OCI-LY3 (cell line): Measurements from ENCODE around the gene XPOT.

Experiments
- H2AFZ ChIP-seq: fragments of 200-600, 300-600 bp; shearing (Covaris generic); 2 replicates; pipeline ENCODE4 v1.6.0; 2014; ENCODE audit warnings: antibody characterized with exemption, low read depth, low read length
- H3K27ac ChIP-seq: fragments of 200-600, 300-600 bp; sonication (generic); 2 replicates; pipeline ENCODE4 v1.5.1; 2014; ENCODE audit warnings: mild to moderate bottlenecking, low read length, moderate library complexity, mixed read lengths
- H3K27me3 ChIP-seq: fragments of 200-600, 300-600 bp; sonication (generic); 2 replicates; pipeline ENCODE4 v1.6.1; 2014; ENCODE audit warnings: low read depth, low read length, mixed read lengths
- H3K36me3 ChIP-seq: fragments of 200-600, 300-600 bp; sonication (generic); replicated peaks from 2 replicates; pipeline ENCODE3; 2014; ENCODE audit warnings: low read depth, low read length, mixed read lengths
- H3K4me1 ChIP-seq: fragments of 300-600, 200-600 bp; sonication (generic); 2 replicates; pipeline ENCODE4 v1.6.1; 2014; ENCODE audit warnings: low read length, mixed read lengths
- H3K4me2 ChIP-seq: fragments of 200-600, 300-600 bp; sonication (generic); 2 replicates; pipeline ENCODE4 v1.6.1; 2014; ENCODE audit warnings: low read length, mixed read lengths
- H3K4me3 ChIP-seq: fragments of 300-600, 200-600 bp; sonication (generic); 2 replicates; pipeline ENCODE4 v1.5.1; 2014; ENCODE audit warnings: antibody characterized with exemption, mild to moderate bottlenecking, low read length, moderate library complexity
- H3K79me2 ChIP-seq: fragments of 300-600, 200-600 bp; shearing (Covaris generic); 2 replicates; pipeline ENCODE4 v1.6.1; 2014; ENCODE audit warnings: mild to moderate bottlenecking, low read length, mixed read lengths
- H3K9ac ChIP-seq: fragments of 300-600, 200-600 bp; shearing (Covaris generic); 2 replicates; pipeline ENCODE4 v1.6.0; 2014; ENCODE audit warnings: mild to moderate bottlenecking, low read length, moderate library complexity
- H3K9me3 ChIP-seq: fragments of 200-600, 300-600 bp; shearing (Covaris generic); 2 replicates; pipeline ENCODE4 v1.6.1; 2014; ENCODE audit warnings: low read length, mixed read lengths; ENCODE audit not compliant: insufficient read depth
- H4K20me1 ChIP-seq: fragments of 200-600, 300-600 bp; sonication (generic); 2 replicates; pipeline ENCODE4 v1.6.1; 2016; ENCODE audit warnings: low read length, mixed read lengths; ENCODE audit not compliant: insufficient read depth
- EZH2phosphoT487 ChIP-seq: fragments of 200-600 bp; shearing (Covaris generic); IDR thresholded peaks from 2 replicates; pipeline ENCODE4 v1.6.1; 2018; ENCODE audit warnings: antibody characterized with exemption, mixed run types, low read depth
- TF ChIP-seq, protein P1 (sequence below): fragments of 200-600, 300-600 bp; sonication (generic); IDR thresholded peaks from 2 replicates; pipeline ENCODE4 v1.5.1; 2014; ENCODE audit warnings: antibody characterized with exemption, low read length, low read depth

XPOT gene

DNA sequence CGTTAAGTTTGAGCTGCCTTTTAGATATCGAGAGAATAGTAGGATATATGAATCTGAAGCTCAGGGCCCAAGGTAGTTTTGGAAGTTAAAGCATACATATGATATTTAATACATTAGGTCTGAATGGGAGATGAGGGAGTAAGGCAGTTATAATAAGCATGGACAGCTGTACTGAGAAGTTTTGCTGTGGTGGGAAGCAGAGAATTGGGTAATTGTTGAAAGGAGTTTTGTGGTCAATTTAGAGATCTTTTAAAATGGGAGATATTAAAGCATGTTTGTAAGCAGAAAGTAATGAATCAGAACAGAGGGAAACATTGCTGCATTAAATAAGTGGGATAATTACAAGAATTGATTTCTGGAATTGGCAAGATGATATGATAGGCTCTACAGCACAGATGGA lies 69.0 kb downstream of the XPOT start:
- H3K27me3 ChIP-seq, result no peaks in the 10 kb centered on the region
- peaks cover 68% of the 10 kb centered on the region for H3K36me3 ChIP-seq
- no peak overlapping the region for H2AFZ ChIP-seq
- no peak overlapping the region for H3K27ac ChIP-seq
- no peak overlapping the region for H3K4me3 ChIP-seq
- no peaks in the 10 kb centered on the region for H3K9me3 ChIP-seq
- no peaks in the 10 kb centered on the region for H3K4me1 ChIP-seq
- H3K9ac ChIP-seq, result no peak overlapping the region
- H3K4me2 ChIP-seq, result no peak overlapping the region
- H4K20me1 ChIP-seq, result peaks cover 3% of the 10 kb centered on the region; the same call in 1 of the 2 replicates
- H3K79me2 ChIP-seq, result peaks cover 27% of the 10 kb centered on the region
- TF ChIP-seq EZH2phosphoT487, result no peak
- TF ChIP-seq, protein P1, sequence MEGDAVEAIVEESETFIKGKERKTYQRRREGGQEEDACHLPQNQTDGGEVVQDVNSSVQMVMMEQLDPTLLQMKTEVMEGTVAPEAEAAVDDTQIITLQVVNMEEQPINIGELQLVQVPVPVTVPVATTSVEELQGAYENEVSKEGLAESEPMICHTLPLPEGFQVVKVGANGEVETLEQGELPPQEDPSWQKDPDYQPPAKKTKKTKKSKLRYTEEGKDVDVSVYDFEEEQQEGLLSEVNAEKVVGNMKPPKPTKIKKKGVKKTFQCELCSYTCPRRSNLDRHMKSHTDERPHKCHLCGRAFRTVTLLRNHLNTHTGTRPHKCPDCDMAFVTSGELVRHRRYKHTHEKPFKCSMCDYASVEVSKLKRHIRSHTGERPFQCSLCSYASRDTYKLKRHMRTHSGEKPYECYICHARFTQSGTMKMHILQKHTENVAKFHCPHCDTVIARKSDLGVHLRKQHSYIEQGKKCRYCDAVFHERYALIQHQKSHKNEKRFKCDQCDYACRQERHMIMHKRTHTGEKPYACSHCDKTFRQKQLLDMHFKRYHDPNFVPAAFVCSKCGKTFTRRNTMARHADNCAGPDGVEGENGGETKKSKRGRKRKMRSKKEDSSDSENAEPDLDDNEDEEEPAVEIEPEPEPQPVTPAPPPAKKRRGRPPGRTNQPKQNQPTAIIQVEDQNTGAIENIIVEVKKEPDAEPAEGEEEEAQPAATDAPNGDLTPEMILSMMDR, result no peak

DNA sequence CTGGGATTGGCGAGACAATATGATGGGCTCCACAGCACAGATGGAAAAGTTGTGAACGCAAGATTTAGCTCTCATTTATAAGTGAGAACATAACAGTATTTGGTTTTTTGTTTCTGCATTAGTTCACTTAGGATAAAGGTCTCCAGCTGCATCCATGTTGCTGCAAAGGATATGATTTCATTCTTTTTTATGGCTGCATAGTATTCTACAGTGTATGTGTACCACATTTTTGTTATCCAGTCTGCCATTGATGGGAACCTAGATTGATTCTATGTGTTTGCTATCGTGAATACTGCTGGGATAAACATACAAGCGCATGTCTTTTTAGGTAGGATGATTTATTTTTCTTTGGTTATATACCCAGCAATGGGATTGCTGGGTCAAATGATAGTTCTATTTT lies 71.3 kb downstream of the XPOT start:
- no peak overlapping the region for H2AFZ ChIP-seq
- TF ChIP-seq EZH2phosphoT487, result no peak
- TF ChIP-seq, protein P1, result no peak
- H3K27ac ChIP-seq, result no peak overlapping the region
- H3K4me2 ChIP-seq, result no peak overlapping the region
- no peaks in the 10 kb centered on the region for H3K27me3 ChIP-seq
- H3K9me3 ChIP-seq, result no peaks in the 10 kb centered on the region
- H3K79me2 ChIP-seq, result peaks cover 32% of the 10 kb centered on the region
- H3K4me3 ChIP-seq, result no peak overlapping the region
- H4K20me1 ChIP-seq, result peaks cover 8% of the 10 kb centered on the region; the same call in 1 of the 2 replicates
- no peak overlapping the region for H3K9ac ChIP-seq
- no peaks in the 10 kb centered on the region for H3K4me1 ChIP-seq
- peaks cover 56% of the 10 kb centered on the region for H3K36me3 ChIP-seq

DNA sequence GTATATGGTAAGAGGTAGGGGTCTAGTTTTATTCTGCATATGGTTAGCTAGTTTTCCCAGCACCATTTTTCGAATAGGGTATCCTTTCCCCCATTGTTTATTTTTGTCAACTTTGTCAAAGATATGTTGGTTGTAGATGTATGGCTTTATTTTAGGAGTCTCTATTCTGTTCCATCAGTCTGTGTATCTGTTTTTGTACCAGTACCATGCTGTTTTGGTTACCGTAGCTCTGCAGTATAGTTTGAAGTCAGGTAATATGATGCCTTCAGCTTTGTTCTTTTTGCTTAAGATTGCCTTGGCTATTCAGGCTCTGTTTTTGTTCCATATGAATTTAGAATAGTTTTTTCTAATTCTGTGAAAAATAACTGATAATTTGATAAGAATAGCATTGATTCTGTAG lies 72.7 kb downstream of the XPOT start:
- Histone ChIP-seq H3K27ac (no peak overlapping the region), H3K4me3 (no peak overlapping the region), H2AFZ (no peak overlapping the region), H3K4me2 (no peak overlapping the region), H3K9me3 (no peaks in the 10 kb centered on the region), H3K9ac (no peak overlapping the region), H3K27me3 (no peaks in the 10 kb centered on the region), H4K20me1 (peaks cover 8% of the 10 kb centered on the region; the same call in 1 of the 2 replicates), H3K79me2 (peaks cover 32% of the 10 kb centered on the region), H3K4me1 (no peaks in the 10 kb centered on the region), H3K36me3 (peaks cover 47% of the 10 kb centered on the region)
- TF ChIP-seq, protein P1, result no peak
- no peak for TF ChIP-seq EZH2phosphoT487

DNA sequence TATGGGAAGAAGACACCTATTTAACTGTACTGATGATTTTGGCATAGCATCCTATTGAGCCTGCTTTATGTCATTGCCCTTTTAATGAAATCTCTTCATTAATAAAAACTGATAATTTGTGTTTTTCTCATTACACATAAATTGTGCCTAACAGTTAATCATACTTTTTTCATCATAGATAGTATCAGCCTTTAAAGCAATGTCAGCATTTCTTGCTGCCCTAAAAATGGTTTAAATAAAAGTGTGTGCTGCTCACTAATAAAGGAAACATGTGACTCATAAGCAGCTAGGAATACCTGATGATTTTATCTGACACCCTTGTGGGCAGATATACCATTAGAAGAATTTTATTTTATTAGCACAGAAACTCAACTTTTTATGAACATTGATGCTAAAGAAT lies 74.5 kb downstream of the XPOT start:
- no peaks in the 10 kb centered on the region for H3K4me1 ChIP-seq
- peaks cover 8% of the 10 kb centered on the region; the same call in 1 of the 2 replicates for H4K20me1 ChIP-seq
- H3K27ac ChIP-seq, result no peak overlapping the region
- H3K9me3 ChIP-seq, result no peaks in the 10 kb centered on the region
- no peak for TF ChIP-seq EZH2phosphoT487
- H3K4me2 ChIP-seq, result no peak overlapping the region
- no peaks in the 10 kb centered on the region for H3K27me3 ChIP-seq
- H3K9ac ChIP-seq, result no peak overlapping the region
- peaks cover 44% of the 10 kb centered on the region for H3K36me3 ChIP-seq
- H3K4me3 ChIP-seq, result no peak overlapping the region
- H2AFZ ChIP-seq, result no peak overlapping the region
- H3K79me2 ChIP-seq, result peaks cover 32% of the 10 kb centered on the region

DNA sequence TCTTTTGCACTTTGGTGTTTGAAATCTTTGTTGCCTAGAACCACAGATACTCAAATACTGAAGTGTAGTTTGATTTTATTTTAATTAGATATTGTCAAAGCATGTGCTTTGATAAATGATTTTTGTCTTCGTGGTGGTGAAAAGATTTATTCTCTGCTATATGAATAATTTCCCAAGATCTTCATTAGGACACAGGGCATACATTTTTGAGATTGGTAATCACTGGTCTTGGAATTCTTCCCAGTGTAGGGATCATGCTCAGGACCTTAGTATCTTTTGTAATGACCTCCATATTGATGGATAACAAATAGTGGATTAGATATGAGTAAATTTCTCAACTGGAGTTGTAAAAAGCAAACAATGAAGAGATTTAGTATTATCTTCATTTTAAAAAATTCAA lies 76.0 kb downstream of the XPOT start:
- peaks cover 35% of the 10 kb centered on the region for H3K36me3 ChIP-seq
- H3K27me3 ChIP-seq, result no peaks in the 10 kb centered on the region
- peaks cover 32% of the 10 kb centered on the region for H3K79me2 ChIP-seq
- H3K27ac ChIP-seq, result no peak overlapping the region
- H3K4me3 ChIP-seq, result no peak overlapping the region
- peaks cover 8% of the 10 kb centered on the region; the same call in 1 of the 2 replicates for H4K20me1 ChIP-seq
- TF ChIP-seq, protein P1, result no peak
- TF ChIP-seq EZH2phosphoT487, result no peak
- H3K4me2 ChIP-seq, result no peak overlapping the region
- H3K9me3 ChIP-seq, result no peaks in the 10 kb centered on the region
- no peak overlapping the region for H2AFZ ChIP-seq
- no peaks in the 10 kb centered on the region for H3K4me1 ChIP-seq
- H3K9ac ChIP-seq, result no peak overlapping the region
